OCI-LY3 (cell line): Measurements from ENCODE around the gene F8A2.
"Not testable (repeated sequence)": the region's sequence is repeated elsewhere in the genome, so short reads cannot be mapped to it uniquely, and the experiment has no call there.

Experiments used
- CTCF ChIP-seq: fragments of 200-600, 300-600 bp; sonication (generic); IDR thresholded peaks from 2 replicates; pipeline ENCODE4 v1.5.1; 2014; ENCODE audit warnings: antibody characterized with exemption, low read length, low read depth
- EZH2phosphoT487 ChIP-seq: fragments of 200-600 bp; shearing (Covaris generic); IDR thresholded peaks from 2 replicates; pipeline ENCODE4 v1.6.1; 2018; ENCODE audit warnings: antibody characterized with exemption, mixed run types, low read depth

- TF ChIP-seq CTCF, EZH2phosphoT487: not testable (repeated sequence)
Observed at GRCh38 chrX:155349448-155349847, 32.4 kb upstream of the F8A2 start.
